Type B pancreatic cell (in vitro differentiated cells): ENCODE data around the gene SLC44A1. TPM values are rescaled to one million over a fixed set of nuclear protein-coding genes. Genes with fewer than 3 reads are reported as not detected.
A peak's percentile ranks its signal among the peaks of the same experiment; 100 is the strongest.

Source experiments
- DNase-seq: peaks from one replicate; pipeline ENCODE4 v3.0.0; 2021; ENCODE audit warnings: mixed read lengths; ENCODE audit not compliant: unreplicated experiment; ENCODE audit errors: extremely low spot score
- H3K27ac Mint-ChIP-seq: 2 replicates; pipeline ENCODE4 v1.8.0; 2021; ENCODE audit warnings: mild to moderate bottlenecking, mixed read lengths
- H3K27me3 Mint-ChIP-seq: 2 replicates; pipeline ENCODE4 v1.8.0; 2021; ENCODE audit warnings: mixed read lengths
- H3K36me3 Mint-ChIP-seq: 2 replicates; pipeline ENCODE4 v1.8.0; 2021; ENCODE audit warnings: mixed read lengths
- H3K4me1 Mint-ChIP-seq: one replicate; pipeline ENCODE4 v1.8.0; 2021; ENCODE audit warnings: mixed read lengths; ENCODE audit not compliant: unreplicated experiment
- H3K4me3 Mint-ChIP-seq: 2 replicates; pipeline ENCODE4 v1.8.0; 2021; ENCODE audit warnings: mild to moderate bottlenecking, mixed read lengths
- H3K9me3 Mint-ChIP-seq: 2 replicates; pipeline ENCODE4 v1.8.0; 2021; ENCODE audit warnings: mixed read lengths
- CTCF ChIP-seq: fragments of 200-600 bp; sonication (generic); conservative IDR thresholded peaks from 2 replicates; pipeline ENCODE4 v1.5.0; 2021; ENCODE audit warnings: antibody characterized with exemption, mild to moderate bottlenecking
- total RNA-seq: library from RNA; stranded (reverse); gene quantifications from 2 replicates; pipeline ENCODE4 v1.2.1, GENCODE V29; 2021; ENCODE audit warnings: low replicate concordance

Gene SLC44A1
- total RNA-seq, 1 donor from 2014 or later = 47.2 TPM

GRCh38 chr9:105246656-105247173 lies 2.3 kb downstream of the SLC44A1 start:
- Mint-ChIP-seq H3K27me3 (peaks cover 8% of the 10 kb centered on the region), H3K4me1 (peaks cover 52% of the 10 kb centered on the region), H3K36me3 (peaks cover 5% of the 10 kb centered on the region), H3K27ac (peak overlapping the region; percentile 96), H3K9me3 (no peaks in the 10 kb centered on the region), H3K4me3 (peak overlapping the region; percentile 95)
- no peak for TF ChIP-seq CTCF
- no peak for DNase-seq

GRCh38 chr9:105248691-105249090 lies 4.2 kb downstream of the SLC44A1 start:
- Mint-ChIP-seq H3K9me3 (no peaks in the 10 kb centered on the region), H3K36me3 (peaks cover 5% of the 10 kb centered on the region), H3K4me3 (peak overlapping the region; percentile 50), H3K27me3 (peaks cover 3% of the 10 kb centered on the region), H3K4me1 (peaks cover 42% of the 10 kb centered on the region), H3K27ac (no peak overlapping the region)
- TF ChIP-seq CTCF = no peak
- DNase-seq = no peak

GRCh38 chr9:105251133-105251532 lies 6.7 kb downstream of the SLC44A1 start:
- Mint-ChIP-seq H3K27me3 (peaks cover 3% of the 10 kb centered on the region), H3K9me3 (no peaks in the 10 kb centered on the region), H3K27ac (peak overlapping the region; percentile 35), H3K4me3 (peak overlapping the region; percentile 71), H3K36me3 (peaks cover 5% of the 10 kb centered on the region), H3K4me1 (peaks cover 36% of the 10 kb centered on the region)
- TF ChIP-seq CTCF = no peak
- DNase-seq = no peak

GRCh38 chr9:105251733-105252404 lies 7.4 kb downstream of the SLC44A1 start:
- Mint-ChIP-seq H3K4me1 (peaks cover 28% of the 10 kb centered on the region), H3K27me3 (no peaks in the 10 kb centered on the region), H3K4me3 (peak overlapping the region; percentile 71), H3K9me3 (no peaks in the 10 kb centered on the region), H3K36me3 (peaks cover 5% of the 10 kb centered on the region), H3K27ac (peak overlapping the region; percentile 62)
- TF ChIP-seq CTCF = no peak
- DNase-seq = no peak

- Mint-ChIP-seq H3K4me1 (peaks cover 29% of the 10 kb centered on the region), H3K27me3 (no peaks in the 10 kb centered on the region), H3K4me3 (no peak overlapping the region), H3K27ac (peak overlapping the region; percentile 62), H3K36me3 (peaks cover 5% of the 10 kb centered on the region), H3K9me3 (no peaks in the 10 kb centered on the region)
- DNase-seq = no peak
- no peak for TF ChIP-seq CTCF
Observed at GRCh38 chr9:105252405-105252756, 7.9 kb downstream of the SLC44A1 start.
